Stimulated activated CD4-positive, alpha-beta T cell treated with anti-CD3 and anti-CD28 coated beads, Interleukin-1b, Interleukin-23, amount 100 ng/mL, for 4 hours (primary cell): ENCODE measurements around the gene SESTD1.

Experiments used
- DNase-seq, 2 donors: peaks; one replicate each; pipeline ENCODE4 v3.0.0-alpha.2; 2020; ENCODE audit warnings: low read depth in 2 of 2

SESTD1 gene

DNA sequence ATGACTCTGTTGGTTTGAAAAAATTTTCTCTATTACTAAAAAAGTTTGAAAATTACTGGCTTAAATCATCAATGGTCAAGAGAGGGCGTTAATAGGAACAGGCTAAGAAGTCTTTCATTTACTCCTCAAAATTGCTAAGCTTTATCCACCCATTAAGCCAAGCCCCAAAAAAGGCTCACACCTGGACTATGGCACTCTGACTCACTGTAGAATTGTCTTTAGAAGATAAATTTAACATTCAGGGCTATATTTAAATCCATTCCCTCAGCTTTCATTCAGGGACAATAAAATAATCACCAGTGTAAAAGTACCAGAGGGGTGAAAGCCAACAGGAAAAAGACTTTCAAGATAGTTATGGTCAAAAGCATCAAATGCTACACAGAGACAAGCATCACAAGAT is 80.0 kb downstream of the SESTD1 start:
- no peak for DNase-seq

DNA sequence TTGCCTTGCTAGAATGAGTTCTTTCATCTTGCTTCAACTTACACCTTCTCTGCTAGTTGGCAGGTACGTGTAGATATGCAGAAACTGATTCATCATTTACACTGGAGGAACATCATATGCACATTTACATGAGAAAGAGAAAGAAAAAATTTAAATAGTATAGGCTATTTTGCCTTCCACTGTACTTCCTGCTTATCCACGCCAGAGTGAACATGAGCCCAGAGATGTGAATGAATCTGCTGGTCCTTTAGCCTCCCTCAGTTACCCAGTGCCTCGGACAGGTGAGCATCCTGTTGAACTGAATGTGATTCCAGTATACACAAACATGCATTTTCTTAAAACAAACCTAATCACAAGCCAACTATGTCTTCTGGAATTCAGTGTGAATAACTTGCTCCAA is 83.6 kb downstream of the SESTD1 start:
- DNase-seq, result no peak

DNA sequence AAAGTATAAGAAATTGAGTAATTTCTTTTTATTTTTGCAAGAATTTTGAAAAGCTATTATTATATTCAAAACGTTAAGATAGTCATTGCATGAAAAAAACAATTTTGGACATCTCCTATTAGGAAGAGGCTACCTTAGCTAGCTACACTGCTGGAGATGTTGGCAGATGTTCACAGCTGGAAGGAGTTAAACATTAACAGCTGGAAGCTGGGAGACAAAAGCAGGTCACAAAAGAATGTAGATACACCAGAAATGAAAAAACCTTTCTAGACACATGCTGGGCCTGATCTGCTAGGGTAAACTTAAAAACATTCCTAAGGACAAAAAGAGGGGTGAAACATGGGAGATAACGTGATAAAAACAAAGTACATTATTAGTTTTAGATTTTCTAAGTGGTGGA is 84.4 kb downstream of the SESTD1 start:
- no peak for DNase-seq

DNA sequence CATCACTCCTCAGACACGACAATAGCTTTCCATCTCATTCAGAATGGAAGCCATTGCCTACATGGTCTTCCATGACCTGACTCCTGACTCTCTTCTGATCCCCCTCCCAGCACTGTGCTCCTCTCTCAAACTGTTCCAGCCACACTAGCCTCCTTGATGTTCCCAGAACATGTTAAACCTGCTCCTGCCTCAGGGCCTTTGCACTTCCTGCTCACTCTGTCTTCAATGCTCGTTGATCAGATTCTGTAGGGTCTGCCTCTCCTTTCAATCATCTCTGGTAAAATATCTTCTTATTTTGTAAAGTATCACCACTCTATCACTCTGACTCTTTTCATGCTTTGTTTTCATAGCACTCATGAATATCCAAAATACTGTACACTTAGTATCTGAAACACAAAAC is 84.9 kb downstream of the SESTD1 start:
- DNase-seq, result no peak

DNA sequence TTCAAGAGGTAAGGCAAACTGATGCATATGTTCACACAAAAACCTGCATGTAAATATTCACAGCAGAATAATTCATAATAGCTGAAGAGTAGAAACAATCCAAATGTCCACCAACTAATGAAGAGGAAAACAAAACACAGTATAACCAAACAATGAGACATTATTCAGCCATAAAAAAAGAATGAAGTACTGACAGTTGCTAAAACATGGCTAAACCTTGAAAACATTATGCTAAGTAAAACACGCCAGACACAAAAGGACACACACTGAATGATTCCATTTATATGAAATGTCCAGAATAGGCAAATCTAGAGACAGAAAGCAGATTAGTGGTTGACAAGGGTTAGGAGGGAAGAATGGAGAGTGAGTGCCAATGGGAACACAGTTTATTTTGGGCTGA is 86.9 kb downstream of the SESTD1 start:
- DNase-seq, result no peak

DNA sequence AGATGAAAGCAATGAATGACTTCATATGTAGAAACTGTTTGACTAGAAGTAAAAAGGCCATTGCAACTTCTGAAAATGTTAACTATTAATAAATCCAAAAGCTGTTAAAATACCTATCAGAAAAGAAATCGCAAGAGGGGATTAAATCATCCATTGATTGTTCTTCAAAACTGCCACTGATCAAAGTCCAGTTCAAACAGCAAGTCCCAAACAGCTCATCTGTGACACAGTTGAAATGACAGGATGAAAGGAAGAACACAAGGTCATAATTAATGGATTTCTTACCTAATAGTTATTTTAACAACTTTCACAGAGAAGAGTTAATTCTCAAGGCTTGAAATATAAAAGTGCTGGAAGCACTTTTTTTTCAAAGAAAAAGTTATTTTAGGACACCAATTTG is 90.4 kb downstream of the SESTD1 start:
- DNase-seq, result no peak

DNA sequence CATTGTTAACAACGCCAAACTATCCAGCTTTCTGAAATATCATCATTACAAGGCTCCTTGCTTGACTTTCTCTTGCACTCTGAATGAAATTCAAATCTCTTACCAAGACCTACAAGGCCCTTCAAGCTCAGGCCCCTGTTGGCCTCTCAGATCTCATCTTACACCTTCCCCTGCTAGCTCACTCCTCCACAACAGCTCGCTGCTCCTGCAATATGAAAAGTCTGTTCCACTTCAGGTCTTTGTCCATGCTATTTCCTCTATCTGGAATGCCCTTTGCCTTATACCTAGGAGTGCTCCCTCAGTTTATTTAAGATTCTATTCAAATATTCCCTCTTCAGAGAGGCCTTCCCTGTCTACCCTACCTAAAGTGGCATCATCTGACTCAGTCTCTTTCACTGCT is 91.7 kb downstream of the SESTD1 start:
- DNase-seq, result no peak

DNA sequence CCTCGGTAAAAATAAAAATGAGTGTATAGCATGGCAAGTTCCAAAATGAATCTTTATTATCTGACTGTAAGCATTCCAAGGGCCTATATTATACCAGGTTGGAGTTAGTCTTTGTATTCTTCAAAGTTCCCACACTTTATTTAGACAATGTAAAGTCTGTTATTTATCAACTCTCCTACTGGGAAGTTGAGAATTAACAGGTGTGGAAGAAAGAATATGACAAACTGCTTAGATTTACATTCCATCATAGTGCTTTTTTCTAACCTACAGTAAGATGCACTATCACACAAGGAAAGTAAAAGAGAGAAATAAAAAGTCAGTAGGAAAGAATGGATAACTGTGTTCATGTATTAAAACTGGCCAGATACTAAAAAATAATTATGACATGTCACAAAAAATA is 93.3 kb downstream of the SESTD1 start:
- no peak for DNase-seq

DNA sequence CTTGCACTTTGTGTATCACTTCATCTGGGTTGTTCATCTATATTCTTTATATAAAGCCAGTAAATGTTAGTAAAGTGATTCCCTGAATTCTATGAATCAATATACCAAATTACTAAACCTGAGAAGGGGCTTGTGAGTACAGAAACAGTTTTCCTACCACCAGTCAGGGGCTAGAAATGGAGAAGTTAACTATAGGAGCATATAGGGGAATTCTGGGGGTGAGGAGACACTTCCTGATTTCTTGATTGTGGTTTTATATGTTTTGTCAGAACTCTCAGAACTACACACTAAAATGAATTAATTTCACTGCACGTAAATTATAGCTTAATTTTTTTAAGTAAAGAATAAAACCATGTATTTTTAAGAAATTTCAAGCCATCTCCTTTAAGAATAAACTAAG is 93.7 kb downstream of the SESTD1 start:
- DNase-seq, result no peak

DNA sequence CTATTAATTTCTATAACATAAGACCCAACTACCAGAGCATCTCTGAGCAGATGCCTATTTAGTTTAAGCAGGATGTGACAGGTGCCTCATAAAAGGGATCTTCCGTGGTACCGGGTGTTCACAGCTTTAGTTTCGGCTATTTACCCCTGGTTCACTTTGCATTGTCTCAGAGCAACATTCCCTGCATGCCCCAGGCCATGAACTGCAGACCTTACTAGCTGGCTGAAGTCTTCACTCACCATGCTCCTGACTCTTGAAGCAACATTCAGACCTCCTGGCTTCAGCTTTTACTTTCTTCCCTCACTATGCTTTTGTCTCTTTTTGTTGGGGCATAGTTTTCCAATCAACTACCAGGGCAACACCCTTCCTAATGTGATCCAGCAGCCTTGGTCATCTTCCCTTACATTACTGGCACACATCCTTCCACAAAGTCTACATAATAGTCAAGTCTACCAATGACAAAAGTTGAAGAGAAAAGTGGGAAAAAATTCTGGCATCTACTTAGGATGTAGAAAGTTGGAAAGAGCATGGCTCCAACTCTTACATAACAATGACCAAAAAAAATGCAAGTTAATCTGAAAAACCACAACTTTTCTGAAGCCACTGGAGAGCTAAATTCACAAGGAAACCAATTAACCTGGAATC is 99.2 kb downstream of the SESTD1 start:
- DNase-seq, result no peak

DNA sequence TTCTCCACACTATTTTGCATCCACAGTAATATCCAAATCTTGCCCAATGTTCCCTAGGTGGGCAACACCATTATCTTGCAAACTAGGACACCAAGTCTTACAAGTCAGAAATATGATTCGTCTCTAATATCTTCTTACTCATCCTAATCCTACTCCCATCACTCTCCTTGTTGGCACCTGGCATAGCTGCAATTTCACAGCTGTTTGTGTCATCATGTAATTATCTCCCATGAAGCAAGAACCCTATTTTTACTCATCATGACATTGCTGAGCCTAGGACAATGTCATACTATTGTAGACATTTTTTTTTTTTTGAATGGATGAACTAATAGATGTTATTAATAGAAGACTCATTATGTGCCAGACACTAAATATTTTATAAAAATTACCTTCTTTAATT is 123.4 kb downstream of the SESTD1 start:
- DNase-seq, result no peak

DNA sequence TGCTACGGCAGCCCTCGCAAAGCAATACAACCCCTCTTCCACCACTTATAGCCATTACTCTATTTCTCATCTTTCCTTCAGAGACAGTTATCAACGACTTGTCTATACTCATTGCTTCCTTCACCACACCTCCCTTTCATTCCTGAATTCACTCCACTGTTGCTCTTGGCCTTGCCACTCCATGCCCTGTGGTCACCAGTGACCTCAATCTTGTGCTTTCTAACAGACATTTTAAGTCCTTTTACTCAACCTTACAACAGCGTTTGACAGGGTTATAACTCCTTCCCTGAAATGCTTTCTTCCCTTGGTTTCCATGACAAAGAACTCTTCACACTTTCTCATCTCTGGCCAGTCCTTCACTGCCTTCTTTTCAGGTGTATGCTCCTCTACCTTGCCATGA is 124.1 kb downstream of the SESTD1 start:
- DNase-seq, result no peak

DNA sequence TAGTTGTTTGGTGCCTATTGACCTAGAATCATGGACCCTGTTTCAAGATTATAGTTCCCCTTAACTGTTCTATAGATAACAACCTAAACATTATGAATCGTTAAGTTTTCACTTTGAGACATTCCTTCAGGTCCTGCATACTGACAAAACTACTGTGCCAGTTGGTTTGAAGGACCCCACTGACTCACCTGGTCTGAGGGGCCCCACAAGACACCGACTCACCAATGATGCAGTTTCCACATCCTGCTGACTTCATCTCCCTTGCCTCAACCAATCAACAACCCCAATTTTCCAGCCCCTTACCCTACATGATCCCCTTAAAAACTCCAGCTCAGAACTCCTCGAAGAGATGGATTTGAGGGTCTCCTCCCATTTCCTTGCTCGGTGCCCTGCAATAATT is 125.1 kb downstream of the SESTD1 start:
- no peak for DNase-seq

DNA sequence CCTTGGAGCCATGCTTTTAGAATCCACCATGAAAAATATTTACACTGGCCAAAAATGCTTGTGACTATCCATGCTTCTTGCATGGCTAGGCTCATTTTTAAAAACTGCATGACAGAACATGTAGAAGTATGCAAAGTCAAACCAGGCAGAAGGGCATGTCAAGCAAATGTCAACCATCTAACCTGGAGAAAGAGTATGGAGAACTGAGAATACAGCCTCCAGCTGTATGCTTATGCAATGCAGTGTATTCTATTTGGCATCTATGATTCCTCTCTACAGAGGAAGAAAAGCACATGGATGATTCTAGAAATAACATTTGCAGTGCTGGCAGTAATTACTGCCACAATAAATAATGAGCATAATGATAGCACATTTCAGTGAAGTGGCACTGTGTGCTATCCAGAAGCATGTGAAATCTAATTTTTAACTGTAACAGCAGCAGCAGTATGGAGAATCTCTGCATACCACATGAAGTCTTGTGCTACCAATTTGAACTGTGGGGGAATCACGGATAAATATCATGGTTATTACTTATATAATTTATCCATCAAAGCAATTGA is 127.4 kb downstream of the SESTD1 start:
- no peak for DNase-seq

DNA sequence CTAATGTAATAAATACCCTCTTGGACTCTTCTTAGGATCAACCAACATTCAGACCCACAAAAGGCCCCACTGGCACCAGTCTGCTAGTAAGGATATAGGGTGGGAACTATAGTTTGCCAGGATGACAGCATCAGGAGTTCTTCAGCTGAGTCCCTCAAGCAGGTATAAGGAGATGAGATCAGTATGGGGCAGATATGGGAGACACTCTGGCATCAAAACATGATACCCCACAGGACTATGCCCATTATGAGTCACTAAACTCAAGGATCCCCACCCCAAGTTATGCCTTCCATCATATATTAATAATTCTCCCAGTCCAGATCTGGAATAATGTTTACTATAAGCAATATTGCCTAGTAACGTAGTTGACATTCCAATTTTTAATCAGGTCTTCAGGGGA is 131.6 kb downstream of the SESTD1 start:
- DNase-seq, result no peak

DNA sequence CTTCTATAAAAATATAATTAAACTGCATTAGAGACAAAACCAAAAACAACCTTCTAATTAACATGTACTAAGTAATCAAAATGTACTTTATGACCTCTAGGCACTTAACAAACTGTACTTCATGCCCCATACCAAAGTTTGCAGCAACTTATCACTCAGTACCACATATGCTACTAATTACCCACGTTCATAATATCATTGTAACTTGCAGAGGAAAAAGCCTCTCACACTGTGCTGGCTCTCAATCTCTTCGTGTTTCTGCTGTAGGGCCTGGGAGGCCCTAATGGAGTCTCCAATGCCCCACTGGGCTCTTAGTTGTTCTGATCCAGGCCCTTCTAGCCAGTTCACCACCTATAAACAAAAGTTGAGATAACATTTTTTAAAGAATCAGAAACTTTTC is 132.6 kb downstream of the SESTD1 start:
- no peak for DNase-seq

DNA sequence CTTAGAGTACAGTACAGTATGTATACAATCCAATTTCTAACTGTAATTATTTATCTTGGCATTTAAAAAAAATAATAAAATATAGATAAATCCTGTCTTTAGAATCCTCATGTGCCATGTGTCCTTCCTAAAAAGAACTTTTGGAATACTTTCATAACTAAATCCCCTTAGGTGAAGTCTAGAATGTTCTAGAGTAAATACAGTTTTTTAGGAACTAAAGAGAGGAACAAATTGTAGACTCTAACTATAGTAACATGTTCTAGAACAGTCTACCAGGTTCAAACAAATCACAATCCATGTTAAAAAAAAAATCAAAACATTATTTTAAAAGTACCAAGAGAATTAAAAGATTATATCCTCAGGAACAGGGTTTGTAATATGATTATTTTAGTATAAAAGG is 134.1 kb downstream of the SESTD1 start:
- no peak for DNase-seq

DNA sequence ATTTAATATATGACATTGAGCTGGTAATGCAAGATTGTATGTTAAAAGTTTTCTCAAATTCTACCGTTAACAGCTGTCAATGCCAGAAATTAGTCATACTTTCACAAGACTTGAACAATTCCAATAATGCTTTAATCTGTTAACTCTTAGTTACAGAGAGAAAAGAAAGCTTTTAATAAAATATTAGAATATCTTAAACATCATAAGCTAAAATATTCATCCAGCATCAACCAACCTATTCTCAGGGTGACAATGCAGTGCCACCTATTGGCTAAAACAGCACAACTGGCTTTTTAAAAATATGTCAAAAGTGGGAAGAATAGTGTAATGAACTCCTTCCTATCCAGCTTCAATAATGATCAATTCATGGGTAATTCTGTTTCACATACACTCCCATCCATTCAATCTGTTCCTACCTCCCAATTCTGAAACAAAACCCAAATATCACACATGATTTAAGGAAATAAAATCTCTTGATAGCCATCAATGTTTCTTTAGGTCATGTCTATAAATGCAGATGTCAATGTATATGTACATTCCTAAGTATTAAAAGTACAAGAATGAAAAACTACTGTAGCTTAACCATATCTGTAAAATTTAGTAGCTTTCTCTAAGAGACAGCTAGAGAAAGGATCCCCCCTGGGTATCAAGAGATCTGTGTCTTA is 134.9 kb downstream of the SESTD1 start:
- no peak for DNase-seq

DNA sequence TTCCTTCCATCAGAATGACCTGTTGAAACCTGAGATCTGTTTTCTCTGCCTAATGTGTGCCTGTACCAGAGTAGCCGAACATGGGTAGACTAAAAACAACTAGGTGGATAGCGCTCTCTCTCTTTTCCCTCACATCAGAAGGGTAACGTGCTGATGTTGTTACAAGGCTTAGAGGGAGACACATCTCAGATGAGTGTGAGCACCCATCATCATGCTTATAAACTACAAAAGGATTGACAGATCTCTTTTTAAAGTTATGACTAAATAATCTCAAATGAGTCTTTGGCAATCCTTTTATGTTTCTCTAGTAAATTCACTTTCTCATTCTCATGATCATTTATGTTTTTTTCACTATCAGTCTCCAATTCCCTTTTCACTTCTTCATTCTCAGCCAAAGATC is 139.2 kb downstream of the SESTD1 start:
- DNase-seq, result no peak

DNA sequence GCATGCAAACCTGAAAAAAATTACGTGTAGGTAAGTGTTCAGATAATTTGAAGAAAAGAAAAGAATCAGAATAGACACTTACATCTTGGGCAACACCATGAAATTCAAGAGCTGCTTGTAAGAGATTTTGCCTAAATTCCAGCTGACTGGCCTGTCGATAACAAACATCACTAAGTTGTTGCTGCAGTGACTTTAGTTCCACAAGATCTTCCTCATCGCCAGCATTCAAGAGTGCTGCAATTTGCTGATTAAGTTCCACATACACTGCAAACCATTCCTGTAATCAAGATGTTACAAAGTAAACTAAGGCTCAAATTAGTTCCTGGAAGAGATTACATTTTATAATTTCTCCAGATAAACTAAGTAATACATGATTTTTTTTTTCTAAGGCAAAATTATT is 140.3 kb downstream of the SESTD1 start:
- DNase-seq, result no peak

DNA sequence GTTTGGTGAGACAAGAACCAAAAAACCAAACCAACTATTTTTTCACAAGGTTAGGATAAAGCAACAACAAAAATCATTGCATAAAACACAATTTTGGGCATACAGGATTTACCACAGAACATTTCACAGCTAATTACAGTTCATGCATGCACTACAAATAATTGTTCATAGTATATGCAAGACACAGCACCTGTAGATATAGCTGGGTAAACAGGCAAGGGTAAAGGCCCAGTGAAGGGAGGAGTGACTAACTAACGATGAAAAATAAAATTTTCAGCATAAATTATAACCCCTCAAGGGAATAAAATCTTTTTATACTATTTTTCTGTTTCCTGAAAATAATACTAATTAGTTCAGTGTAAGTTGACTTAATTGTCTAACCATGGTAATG is 141.4 kb downstream of the SESTD1 start:
- DNase-seq, result no peak

DNA sequence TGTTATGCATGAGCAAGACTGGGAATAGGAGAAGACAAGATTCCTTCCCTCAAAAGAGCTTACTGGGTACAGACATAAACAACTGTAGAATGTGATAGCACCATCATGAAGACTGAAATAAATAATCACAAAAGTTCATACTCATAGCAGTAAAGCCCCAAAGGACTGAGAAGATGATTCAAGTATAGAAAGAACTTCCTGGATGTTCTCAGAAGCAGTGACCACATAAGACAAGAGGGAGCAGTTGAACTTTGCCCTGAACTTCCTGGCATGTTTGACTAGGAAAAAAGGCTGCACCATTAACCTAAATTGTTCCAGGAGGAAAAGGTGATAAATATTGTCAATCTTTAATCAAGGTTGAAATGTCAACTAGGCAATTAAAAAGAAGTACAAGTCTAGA is 156.9 kb downstream of the SESTD1 start:
- DNase-seq, result no peak

DNA sequence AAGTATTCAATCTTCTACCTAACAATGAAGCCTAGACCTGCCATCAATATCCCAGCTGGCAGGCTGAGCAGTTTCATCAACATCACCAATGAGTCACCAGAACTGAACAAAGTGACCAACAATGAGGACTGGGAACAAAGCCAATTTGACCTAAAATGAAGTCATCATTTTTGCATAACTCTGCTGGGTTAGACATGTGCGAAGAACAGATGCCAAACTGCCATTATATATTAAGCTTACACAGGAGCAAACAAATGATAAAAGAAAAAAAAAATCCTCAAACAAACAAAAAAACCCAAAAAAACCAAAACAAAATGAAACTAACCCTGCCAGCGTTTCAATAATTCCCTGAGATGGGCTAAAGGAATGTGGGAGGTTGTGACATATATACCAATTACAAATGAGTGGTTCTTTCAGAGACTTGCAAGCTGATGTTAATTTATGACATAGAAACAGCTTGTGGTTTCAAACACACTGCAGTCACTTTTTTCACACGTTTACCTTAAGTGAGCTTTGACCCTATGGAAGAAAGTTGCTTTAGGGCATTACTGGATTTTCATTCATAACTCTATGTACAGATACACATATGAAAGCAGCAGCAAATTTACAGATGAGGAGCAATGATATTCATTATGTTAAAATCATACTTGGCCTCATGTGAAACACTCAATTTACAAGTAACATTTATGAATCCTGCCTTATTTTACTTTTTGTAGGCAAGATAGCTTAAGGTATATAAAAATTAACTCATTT is 157.8 kb downstream of the SESTD1 start:
- no peak for DNase-seq
